GM10266 (cell line): ENCODE results near the gene TTC34.

ENCODE experiments used
- DNase-seq: peaks from one replicate; pipeline ENCODE4 v3.0.0; 2012; ENCODE audit errors: extremely low spot score
- TF ChIP-seq, protein P1 (sequence below): IDR thresholded peaks from 2 replicates; pipeline ENCODE4 v1.5.1; 2012; ENCODE audit warnings: mild to moderate bottlenecking, low read depth; ENCODE audit not compliant: control insufficient read depth, insufficient read depth; ENCODE audit errors: missing control alignments

Gene TTC34

DNA sequence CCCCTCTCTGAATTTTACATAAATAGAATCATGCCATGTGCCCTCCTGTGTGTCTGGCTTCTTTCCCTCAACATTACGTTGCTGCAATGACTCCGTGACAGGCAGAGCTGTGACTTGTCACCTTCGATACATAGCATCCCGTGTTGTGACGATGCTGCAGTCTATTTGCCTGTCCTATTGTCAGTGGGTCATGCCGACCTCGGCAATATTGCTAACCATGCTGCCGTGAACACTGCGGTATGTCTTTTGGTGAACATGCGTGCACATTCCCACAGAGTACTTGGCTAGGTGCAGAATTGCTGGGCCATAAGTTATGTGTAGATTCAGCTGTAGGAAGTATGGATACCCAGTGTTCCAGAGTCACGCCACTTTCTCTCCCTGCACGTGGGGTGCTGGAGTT is 36.3 kb upstream of the TTC34 start:
- DNase-seq: no peak
- TF ChIP-seq, protein P1, sequence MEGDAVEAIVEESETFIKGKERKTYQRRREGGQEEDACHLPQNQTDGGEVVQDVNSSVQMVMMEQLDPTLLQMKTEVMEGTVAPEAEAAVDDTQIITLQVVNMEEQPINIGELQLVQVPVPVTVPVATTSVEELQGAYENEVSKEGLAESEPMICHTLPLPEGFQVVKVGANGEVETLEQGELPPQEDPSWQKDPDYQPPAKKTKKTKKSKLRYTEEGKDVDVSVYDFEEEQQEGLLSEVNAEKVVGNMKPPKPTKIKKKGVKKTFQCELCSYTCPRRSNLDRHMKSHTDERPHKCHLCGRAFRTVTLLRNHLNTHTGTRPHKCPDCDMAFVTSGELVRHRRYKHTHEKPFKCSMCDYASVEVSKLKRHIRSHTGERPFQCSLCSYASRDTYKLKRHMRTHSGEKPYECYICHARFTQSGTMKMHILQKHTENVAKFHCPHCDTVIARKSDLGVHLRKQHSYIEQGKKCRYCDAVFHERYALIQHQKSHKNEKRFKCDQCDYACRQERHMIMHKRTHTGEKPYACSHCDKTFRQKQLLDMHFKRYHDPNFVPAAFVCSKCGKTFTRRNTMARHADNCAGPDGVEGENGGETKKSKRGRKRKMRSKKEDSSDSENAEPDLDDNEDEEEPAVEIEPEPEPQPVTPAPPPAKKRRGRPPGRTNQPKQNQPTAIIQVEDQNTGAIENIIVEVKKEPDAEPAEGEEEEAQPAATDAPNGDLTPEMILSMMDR: no peak

DNA sequence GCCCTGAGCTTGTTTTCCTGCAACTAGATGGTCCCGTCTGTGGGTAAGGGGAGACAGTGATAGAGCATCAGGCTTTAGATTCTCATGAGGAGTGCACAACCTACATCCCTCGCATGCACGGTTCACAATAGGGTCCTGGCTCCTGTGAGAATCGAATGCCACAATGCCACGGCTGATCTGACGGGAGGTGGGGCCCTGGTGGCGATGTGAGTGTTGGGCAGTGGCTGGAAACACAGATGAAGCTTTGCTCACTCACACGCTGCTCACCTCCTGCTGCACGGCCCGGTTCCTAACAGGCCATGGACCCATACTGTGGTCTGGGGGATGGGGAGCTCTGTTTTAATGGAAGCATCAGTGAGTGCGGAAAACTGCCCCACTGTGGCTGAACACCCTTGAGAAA is 35.8 kb upstream of the TTC34 start:
- no peak for DNase-seq
- TF ChIP-seq, protein P1: no peak

DNA sequence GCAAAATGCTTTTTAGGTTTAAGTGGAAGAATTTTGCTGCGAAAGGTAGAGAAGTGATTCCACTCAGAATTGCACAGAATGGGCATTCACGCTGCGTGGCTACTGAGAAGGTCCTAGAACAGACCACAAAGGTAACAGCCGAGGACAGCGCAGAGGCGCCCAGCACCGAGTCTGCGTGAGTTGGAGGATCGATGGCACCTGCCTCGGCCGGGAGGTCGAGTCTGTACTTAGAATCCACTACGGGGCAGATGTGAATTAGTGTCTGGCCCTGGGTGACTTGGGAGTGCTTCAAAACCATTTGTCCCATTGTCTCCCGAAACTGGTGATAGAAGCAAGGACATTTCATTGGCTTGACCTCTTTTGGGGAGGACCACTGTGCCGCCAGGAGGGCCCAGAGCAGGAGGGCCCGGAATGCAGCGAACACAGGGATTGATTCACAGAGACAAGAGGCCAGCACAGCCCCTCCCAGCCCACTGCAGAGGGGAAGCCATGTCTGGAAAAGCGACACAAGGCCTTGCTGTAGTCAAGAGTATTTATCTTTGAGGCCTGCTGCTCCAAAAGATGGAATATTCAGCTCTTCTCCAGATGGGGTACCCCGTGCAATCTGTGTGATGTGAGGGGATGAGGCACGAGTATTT is 35.0 kb upstream of the TTC34 start:
- TF ChIP-seq, protein P1: no peak
- DNase-seq: no peak

GRCh38 chr1:2835650-2836159 is 34.2 kb upstream of the TTC34 start:
- no peak for DNase-seq
- TF ChIP-seq, protein P1: no peak

- no peak for DNase-seq
- TF ChIP-seq, protein P1: no peak
Observed at GRCh38 chr1:2834741-2835564, 33.5 kb upstream of the TTC34 start.

DNA sequence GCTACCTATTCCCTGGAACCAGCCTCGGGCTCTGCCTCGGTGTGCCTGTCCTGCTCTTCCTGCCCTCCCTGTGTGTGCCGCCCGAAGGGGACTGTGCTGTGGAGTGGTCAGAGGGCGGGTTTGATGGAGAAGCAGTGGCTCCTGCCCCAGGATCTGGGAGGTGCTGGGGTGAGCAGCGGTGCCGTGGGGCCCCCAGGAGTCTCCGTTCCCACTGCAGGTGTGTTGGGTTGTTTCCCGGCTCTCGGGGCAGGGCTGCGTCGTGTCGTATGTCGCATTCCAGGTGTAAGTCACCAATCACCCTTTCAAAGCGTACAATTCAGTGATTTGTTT is 32.6 kb upstream of the TTC34 start:
- TF ChIP-seq, protein P1: no peak

GRCh38 chr1:2833454-2834145 is 32.1 kb upstream of the TTC34 start:
- TF ChIP-seq, protein P1: no peak
- no peak for DNase-seq

More for the DNA sequence above, 32.6 kb upstream of the TTC34 start:
- DNase-seq: no peak
